HCT116 (cell line): ENCODE data around the gene ATP5F1E. TPM values are rescaled to one million over a fixed set of nuclear protein-coding genes. Genes with fewer than 3 reads are reported as not detected.

ENCODE experiments used
- ATAC-seq: fragments of 200-7000 bp; cut with Tn5 transposase; 2 replicates; pipeline ENCODE4 v1.9.1; 2020; ENCODE audit warnings: mild to moderate bottlenecking, moderate library complexity
- BruUV-seq: library from RNA; stranded (reverse); fragments of 400-500 nt; replicated peaks from 2 replicates; lab custom pipeline; 2021; lab: Mats Ljungman, UMichigan
- CTCF ChIA-PET: fragments of 300-600 bp; sonication (Branson Sonifier 250); formaldehyde crosslinking; loops from one replicate; lab custom pipeline; 2021; ENCODE audit warnings: antibody characterized with exemption; lab: Charles Lee
- POLR2A ChIA-PET: fragments of 300-600, 350-600 bp; sonication (Branson Sonifier 250); formaldehyde crosslinking; loops from one replicate; lab custom pipeline; 2021; ENCODE audit warnings: antibody characterized with exemption; lab: Charles Lee
- RAD21 ChIA-PET, 2 experiments: fragments of 300-600 bp; sonication (Branson Sonifier 250); formaldehyde crosslinking; loops; one replicate each; lab custom pipeline; 2023; ENCODE audit warnings: low total read pairs in 2 of 2; ENCODE audit not compliant: uncharacterized antibody in 2 of 2, unreplicated experiment in 2 of 2, low non-redundant PET in 1 of 2; lab: Charles Lee
- DNase-seq: peaks from one replicate; pipeline ENCODE4 v3.0.0-alpha.2; 2010; ENCODE audit warnings: low read depth, low spot score
- H2AFZ ChIP-seq: fragments of 200-600 bp; shearing (Covaris generic), sonication (generic); 2 replicates; pipeline ENCODE4 v1.6.1; 2017; ENCODE audit warnings: low read depth, mixed run types, mixed read lengths, antibody characterized with exemption, low read length; ENCODE audit not compliant: poor library complexity, severe bottlenecking
- H3K27ac ChIP-seq: 2 replicates; pipeline ENCODE4 v1.5.1; 2012; ENCODE audit warnings: low read depth, low read length
- H3K27me3 ChIP-seq: fragments of 200-600 bp; sonication (generic); 2 replicates; pipeline ENCODE4 v1.6.1; 2016; ENCODE audit warnings: mixed run types, low read length, mixed read lengths; ENCODE audit not compliant: insufficient read depth
- H3K36me3 ChIP-seq, 2 experiments: fragments of 200-500 bp in 1 of 2; fragments of 200-600 bp in 1 of 2; sonication (Bioruptor generic) in 1 of 2; sonication (generic) in 1 of 2; 2 replicates each; pipeline versions ENCODE4 v1.5.1 to v1.6.1; 2014 to 2016; ENCODE audit warnings: low read length in 2 of 2, inconsistent platforms in 1 of 2, mixed read lengths in 1 of 2, mixed run types in 1 of 2; ENCODE audit not compliant: insufficient read depth in 2 of 2, control insufficient read depth in 1 of 2
- H3K4me1 ChIP-seq, 2 experiments: fragments of 200-600 bp in 1 of 2; sonication (generic) in 1 of 2; 2 replicates each; pipeline versions ENCODE4 v1.5.1 to v1.6.1; 2012 to 2017; ENCODE audit warnings: low read length in 2 of 2, inconsistent platforms in 1 of 2, mild to moderate bottlenecking in 1 of 2, mixed read lengths in 1 of 2, mixed run types in 1 of 2, moderate library complexity in 1 of 2; ENCODE audit not compliant: insufficient read depth in 2 of 2, control insufficient read depth in 1 of 2
- H3K4me2 ChIP-seq: fragments of 200-600 bp; sonication (generic); 2 replicates; pipeline ENCODE4 v1.6.1; 2017; ENCODE audit warnings: mixed run types, low read length, mixed read lengths
- H3K4me3 ChIP-seq, 2 experiments: fragments of 200-600 bp in 1 of 2; sonication (generic) in 1 of 2; replicated peaks in 1 of 2; 2 replicates each; pipeline ENCODE4 v1.5.1; 2011 to 2016; ENCODE audit warnings: low read length in 2 of 2, control low read depth in 1 of 2, low read depth in 1 of 2, mild to moderate bottlenecking in 1 of 2, mixed read lengths in 1 of 2, mixed run types in 1 of 2
- H3K79me2 ChIP-seq: fragments of 200-600 bp; sonication (generic); 2 replicates; pipeline ENCODE4 v1.6.1; 2017; ENCODE audit warnings: mild to moderate bottlenecking, mixed run types, low read length, moderate library complexity, mixed read lengths; ENCODE audit not compliant: insufficient read depth
- H3K9ac ChIP-seq: fragments of 200-600 bp; sonication (generic); 2 replicates; pipeline ENCODE4 v1.6.1; 2016; ENCODE audit warnings: low read length, mixed read lengths
- H3K9me2 ChIP-seq: fragments of 200-600 bp; sonication (generic), shearing (Covaris generic); 2 replicates; pipeline ENCODE4 v1.6.1; 2017; ENCODE audit warnings: mixed run types, mild to moderate bottlenecking, moderate library complexity; ENCODE audit not compliant: insufficient read depth
- H3K9me3 ChIP-seq, 2 experiments: fragments of 200-500 bp in 1 of 2; fragments of 200-600 bp in 1 of 2; sonication (Bioruptor generic) in 1 of 2; sonication (generic) in 1 of 2; 2 replicates each; pipeline ENCODE4 v1.6.1; 2014 to 2017; ENCODE audit warnings: low read length in 2 of 2, mixed read lengths in 2 of 2, inconsistent platforms in 1 of 2, low read depth in 1 of 2, mild to moderate bottlenecking in 1 of 2, mixed run types in 1 of 2, moderate library complexity in 1 of 2; ENCODE audit not compliant: control insufficient read depth in 1 of 2, insufficient read depth in 1 of 2
- H4K20me1 ChIP-seq: fragments of 200-600 bp; sonication (generic), shearing (Covaris generic); 2 replicates; pipeline ENCODE4 v1.6.1; 2017; ENCODE audit warnings: mixed run types, mild to moderate bottlenecking, moderate library complexity; ENCODE audit not compliant: insufficient read depth
- CBX3 ChIP-seq: IDR thresholded peaks from 2 replicates; pipeline ENCODE4 v1.6.1; 2012; ENCODE audit warnings: low read depth
- CEBPB ChIP-seq: IDR thresholded peaks from 2 replicates; pipeline ENCODE4 v1.6.1; 2012; ENCODE audit warnings: low read depth
- EGR1 ChIP-seq: IDR thresholded peaks from 2 replicates; pipeline ENCODE4 v1.6.1; 2012; ENCODE audit warnings: low read depth
- EZH2 ChIP-seq: fragments of 200-600 bp; sonication (generic); IDR thresholded peaks from 2 replicates; pipeline ENCODE4 v1.6.1; 2017; ENCODE audit warnings: antibody characterized with exemption, mixed run types
- JUND ChIP-seq: IDR thresholded peaks from 2 replicates; pipeline ENCODE4 v1.6.1; 2012
- POLR2A ChIP-seq: IDR thresholded peaks from 2 replicates; pipeline ENCODE4 v1.7.0; 2011; ENCODE audit warnings: borderline replicate concordance; ENCODE audit not compliant: insufficient read depth, insufficient read length; ENCODE audit errors: extremely low read depth
- POLR2AphosphoS5 ChIP-seq: IDR thresholded peaks from 2 replicates; pipeline ENCODE4 v1.6.1; 2011; ENCODE audit warnings: mild to moderate bottlenecking, low read depth, low read length, moderate library complexity
- RAD21 ChIP-seq: IDR thresholded peaks from 2 replicates; pipeline ENCODE4 v1.6.1; 2012; ENCODE audit warnings: low read depth, mild to moderate bottlenecking
- SIN3A ChIP-seq: IDR thresholded peaks from 2 replicates; pipeline ENCODE4 v1.6.1; 2012; ENCODE audit warnings: low read depth
- TCF7L2 ChIP-seq: IDR thresholded peaks from 2 replicates; pipeline ENCODE4 v1.7.0; 2011; ENCODE audit warnings: borderline replicate concordance, inconsistent platforms; ENCODE audit not compliant: insufficient read depth, insufficient read length; ENCODE audit errors: extremely low read depth
- YY1 ChIP-seq: IDR thresholded peaks from 2 replicates; pipeline ENCODE4 v1.6.1; 2011; ENCODE audit warnings: low read length, low read depth, moderate library complexity, mild to moderate bottlenecking; ENCODE audit not compliant: insufficient replicate concordance; ENCODE audit errors: extremely low read depth
- ZFX ChIP-seq: fragments of 450-650 bp; IDR thresholded peaks from 2 replicates; pipeline ENCODE4 v1.6.1; 2017
- intact Hi-C: fragments of 100-400 bp; cut with micrococcal nuclease; formaldehyde crosslinking; loops from 2 replicates; pipeline ENCODE4 v1.10.0; 2022
- total RNA-seq: library from RNA; stranded (reverse); gene quantifications from one replicate; pipeline ENCODE4 v1.2.1, GENCODE V29; 2021; ENCODE audit not compliant: unreplicated experiment
- TF ChIP-seq, protein P1 (sequence below): IDR thresholded peaks from 2 replicates; pipeline ENCODE4 v1.6.1; 2011; ENCODE audit warnings: mild to moderate bottlenecking, low read length, moderate library complexity; ENCODE audit not compliant: insufficient replicate concordance; ENCODE audit errors: extremely low read depth
- TF ChIP-seq, protein P2 (sequence below): IDR thresholded peaks from 2 replicates; pipeline ENCODE4 v1.6.1; 2012; ENCODE audit warnings: low read depth
- TF ChIP-seq, protein P3 (sequence below): IDR thresholded peaks from 2 replicates; pipeline ENCODE4 v1.6.1; 2012

ATP5F1E gene
- total RNA-seq, 1 experiment from 2014 or later: 72.8 TPM

DNA sequence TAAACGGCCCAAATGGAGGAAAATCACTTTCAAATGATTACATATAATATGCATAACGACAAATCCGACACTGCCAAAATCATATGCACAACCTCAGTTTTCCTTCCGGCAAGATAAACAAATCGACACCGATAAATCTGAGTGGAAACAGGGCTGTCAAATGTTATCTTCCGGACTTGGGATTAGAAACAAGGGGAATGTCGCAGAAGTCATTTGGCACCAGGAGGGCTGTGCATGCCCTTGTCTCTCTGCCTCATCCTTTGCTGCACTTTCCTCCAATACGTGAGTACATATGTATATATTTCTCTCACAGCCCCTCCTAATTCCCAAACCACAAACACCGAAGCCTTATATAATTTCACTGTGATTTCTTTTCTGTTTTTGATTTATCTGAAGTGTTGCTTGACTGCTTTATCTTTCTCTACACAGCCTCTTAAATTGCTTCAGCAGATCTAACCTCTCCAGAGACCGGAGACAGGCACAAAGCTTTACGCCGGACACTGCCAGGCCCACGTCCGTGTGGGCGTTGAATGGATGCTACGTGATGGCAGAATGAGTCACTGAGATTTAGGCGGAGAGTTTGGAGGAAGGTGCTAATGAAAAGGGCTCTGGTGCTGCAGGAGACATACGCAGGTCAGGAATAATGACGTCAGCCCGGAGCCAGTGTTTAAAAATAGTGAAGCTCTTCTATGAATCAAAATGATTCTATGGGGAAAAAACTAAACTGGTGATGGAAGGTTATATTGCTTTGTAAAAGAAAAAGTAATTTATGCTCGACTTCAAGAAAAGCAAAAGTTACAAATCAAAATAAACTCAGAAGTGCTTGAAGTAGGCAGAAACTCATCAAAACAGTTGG is 31.5 kb upstream of the ATP5F1E start (continued):
- no peak for TF ChIP-seq TCF7L2
- TF ChIP-seq POLR2A: no peak
- no peak for TF ChIP-seq ZFX
- TF ChIP-seq JUND: peak; percentile 70

DNA sequence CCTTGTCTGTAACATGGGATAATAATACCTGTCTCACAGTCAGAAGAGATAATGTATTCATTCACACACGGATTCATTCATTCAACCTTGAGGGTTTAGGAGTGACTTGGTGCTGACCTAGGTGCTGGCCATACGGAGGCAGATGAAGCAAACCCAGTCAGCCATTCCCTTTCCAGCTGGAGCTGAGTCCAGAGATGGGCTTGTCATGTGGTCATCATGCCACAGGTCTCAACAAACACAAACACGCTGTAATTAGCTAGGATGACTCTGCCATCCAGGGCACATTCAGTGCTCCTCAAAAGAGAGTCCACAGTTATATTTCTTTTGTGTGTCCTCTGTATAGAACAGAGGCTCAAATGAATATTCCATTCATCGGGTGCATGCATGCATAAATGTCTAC is 29.9 kb upstream of the ATP5F1E start:
- peaks cover 8 to 19% of the 10 kb centered on the region in 2 experiments for H3K4me1 ChIP-seq
- H3K79me2 ChIP-seq: no peaks in the 10 kb centered on the region
- ChIA-PET POLR2A (no interaction called here), RAD21 (no interaction called here), CTCF (no interaction called here)
- H3K27ac ChIP-seq: no peak overlapping the region
- H3K27me3 ChIP-seq: no peaks in the 10 kb centered on the region
- no peaks in the 10 kb centered on the region for H3K36me3 ChIP-seq
- BruUV-seq: no TSS peak
- H3K9ac ChIP-seq: no peak overlapping the region
- H3K9me2 ChIP-seq: no peaks in the 10 kb centered on the region
- intact Hi-C loops: no loop called here
- no peaks in the 10 kb centered on the region for H4K20me1 ChIP-seq
- H2AFZ ChIP-seq: no peak overlapping the region
- TF ChIP-seq EZH2 (no peak), CEBPB (no peak), POLR2A (no peak), ZFX (no peak), YY1 (no peak), POLR2AphosphoS5 (no peak), CBX3 (no peak), JUND (no peak), EGR1 (no peak), RAD21 (no peak), SIN3A (no peak)
- TF ChIP-seq, protein P1, sequence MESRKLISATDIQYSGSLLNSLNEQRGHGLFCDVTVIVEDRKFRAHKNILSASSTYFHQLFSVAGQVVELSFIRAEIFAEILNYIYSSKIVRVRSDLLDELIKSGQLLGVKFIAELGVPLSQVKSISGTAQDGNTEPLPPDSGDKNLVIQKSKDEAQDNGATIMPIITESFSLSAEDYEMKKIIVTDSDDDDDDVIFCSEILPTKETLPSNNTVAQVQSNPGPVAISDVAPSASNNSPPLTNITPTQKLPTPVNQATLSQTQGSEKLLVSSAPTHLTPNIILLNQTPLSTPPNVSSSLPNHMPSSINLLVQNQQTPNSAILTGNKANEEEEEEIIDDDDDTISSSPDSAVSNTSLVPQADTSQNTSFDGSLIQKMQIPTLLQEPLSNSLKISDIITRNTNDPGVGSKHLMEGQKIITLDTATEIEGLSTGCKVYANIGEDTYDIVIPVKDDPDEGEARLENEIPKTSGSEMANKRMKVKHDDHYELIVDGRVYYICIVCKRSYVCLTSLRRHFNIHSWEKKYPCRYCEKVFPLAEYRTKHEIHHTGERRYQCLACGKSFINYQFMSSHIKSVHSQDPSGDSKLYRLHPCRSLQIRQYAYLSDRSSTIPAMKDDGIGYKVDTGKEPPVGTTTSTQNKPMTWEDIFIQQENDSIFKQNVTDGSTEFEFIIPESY: no peak
- TF ChIP-seq, protein P2, sequence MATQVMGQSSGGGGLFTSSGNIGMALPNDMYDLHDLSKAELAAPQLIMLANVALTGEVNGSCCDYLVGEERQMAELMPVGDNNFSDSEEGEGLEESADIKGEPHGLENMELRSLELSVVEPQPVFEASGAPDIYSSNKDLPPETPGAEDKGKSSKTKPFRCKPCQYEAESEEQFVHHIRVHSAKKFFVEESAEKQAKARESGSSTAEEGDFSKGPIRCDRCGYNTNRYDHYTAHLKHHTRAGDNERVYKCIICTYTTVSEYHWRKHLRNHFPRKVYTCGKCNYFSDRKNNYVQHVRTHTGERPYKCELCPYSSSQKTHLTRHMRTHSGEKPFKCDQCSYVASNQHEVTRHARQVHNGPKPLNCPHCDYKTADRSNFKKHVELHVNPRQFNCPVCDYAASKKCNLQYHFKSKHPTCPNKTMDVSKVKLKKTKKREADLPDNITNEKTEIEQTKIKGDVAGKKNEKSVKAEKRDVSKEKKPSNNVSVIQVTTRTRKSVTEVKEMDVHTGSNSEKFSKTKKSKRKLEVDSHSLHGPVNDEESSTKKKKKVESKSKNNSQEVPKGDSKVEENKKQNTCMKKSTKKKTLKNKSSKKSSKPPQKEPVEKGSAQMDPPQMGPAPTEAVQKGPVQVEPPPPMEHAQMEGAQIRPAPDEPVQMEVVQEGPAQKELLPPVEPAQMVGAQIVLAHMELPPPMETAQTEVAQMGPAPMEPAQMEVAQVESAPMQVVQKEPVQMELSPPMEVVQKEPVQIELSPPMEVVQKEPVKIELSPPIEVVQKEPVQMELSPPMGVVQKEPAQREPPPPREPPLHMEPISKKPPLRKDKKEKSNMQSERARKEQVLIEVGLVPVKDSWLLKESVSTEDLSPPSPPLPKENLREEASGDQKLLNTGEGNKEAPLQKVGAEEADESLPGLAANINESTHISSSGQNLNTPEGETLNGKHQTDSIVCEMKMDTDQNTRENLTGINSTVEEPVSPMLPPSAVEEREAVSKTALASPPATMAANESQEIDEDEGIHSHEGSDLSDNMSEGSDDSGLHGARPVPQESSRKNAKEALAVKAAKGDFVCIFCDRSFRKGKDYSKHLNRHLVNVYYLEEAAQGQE: no peak
- TF ChIP-seq, protein P3, sequence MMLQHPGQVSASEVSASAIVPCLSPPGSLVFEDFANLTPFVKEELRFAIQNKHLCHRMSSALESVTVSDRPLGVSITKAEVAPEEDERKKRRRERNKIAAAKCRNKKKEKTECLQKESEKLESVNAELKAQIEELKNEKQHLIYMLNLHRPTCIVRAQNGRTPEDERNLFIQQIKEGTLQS: no peak
- TF ChIP-seq, all 23 proteins: peak for 0
- no peak overlapping the region for H3K4me2 ChIP-seq
- no peak overlapping the region for H3K4me3 ChIP-seq
- no peaks in the 10 kb centered on the region for H3K9me3 ChIP-seq
- DNase-seq (no peak), ATAC-seq (no peak)
